HepG2 (cell line): ENCODE results near the gene MKNK1. TPM values are rescaled to one million over a fixed set of nuclear protein-coding genes. Genes with fewer than 3 reads are reported as not detected.

Source experiments
- DPF2 ChIP-seq: sonication (generic); formaldehyde crosslinking; IDR thresholded peaks from 2 replicates; pipeline ENCODE4 v1.4.0; 2020; ENCODE audit warnings: mild to moderate bottlenecking, low read depth, missing genetic modification reagents, borderline replicate concordance
- HNRNPL ChIP-seq: fragments of 200-400 bp; formaldehyde crosslinking; IDR thresholded peaks from 2 replicates; pipeline ENCODE4 v1.6.1; 2017; ENCODE audit warnings: mild to moderate bottlenecking, low read depth, low read length
- HNRNPUL1 ChIP-seq: fragments of 200-400 bp; formaldehyde crosslinking; IDR thresholded peaks from 2 replicates; pipeline ENCODE4 v1.6.1; 2017; ENCODE audit warnings: low read depth, mild to moderate bottlenecking, low read length, moderate library complexity
- LCORL ChIP-seq, 2 experiments: fragments of 450-650 bp in 1 of 2; sonication (generic) in 1 of 2; formaldehyde crosslinking in 1 of 2; IDR thresholded peaks; 2 replicates each; pipeline versions ENCODE4 v1.5.0 to v1.6.1; 2017 to 2020; ENCODE audit warnings: antibody characterized with exemption in 1 of 2, missing genetic modification reagents in 1 of 2
- RCOR2 ChIP-seq: IDR thresholded peaks from 2 replicates; pipeline ENCODE4 v1.6.1; 2016; ENCODE audit warnings: missing biosample characterization, missing genetic modification reagents
- SKI ChIP-seq: fragments of 450-650 bp; IDR thresholded peaks from one replicate; pipeline ENCODE4 v1.6.1; 2018; ENCODE audit warnings: mild to moderate bottlenecking; ENCODE audit not compliant: partially characterized antibody
- polyA plus RNA-seq, 8 experiments: library from polyadenylated mRNA; depleted of rRNA in 3 of 8; stranded (reverse) in 7 of 8; unstranded in 1 of 8; fragments of >200 nt; fragmentation: Illumina TruSeq in 4 of 8; extraction: Trizol in 4 of 8; gene quantifications; 2 replicates each; pipeline versions ENCODE4 v1.2.1 to v1.2.3, GENCODE V29; 2011 to 2016; ENCODE audit warnings: low read depth in 4 of 8, missing spikeins in 1 of 8, mixed read lengths in 1 of 8; ENCODE audit not compliant: insufficient read depth in 1 of 8
- total RNA-seq, 5 experiments: library from RNA; depleted of rRNA; stranded (reverse); fragments of >200 nt; fragmentation: Illumina TruSeq; extraction: Trizol; gene quantifications; 2 replicates each; pipeline ENCODE4 v1.2.3, GENCODE V29; 2016; ENCODE audit warnings: low read depth in 1 of 5
- TF ChIP-seq, protein P1 (sequence below): sonication (generic); formaldehyde crosslinking; IDR thresholded peaks from 2 replicates; pipeline ENCODE4 v1.5.0; 2020; ENCODE audit warnings: missing genetic modification reagents, mild to moderate bottlenecking, borderline replicate concordance
- TF ChIP-seq, protein P2 (sequence below): sonication (generic); formaldehyde crosslinking; IDR thresholded peaks from 2 replicates; pipeline ENCODE4 v1.5.0; 2020; ENCODE audit warnings: mild to moderate bottlenecking, missing genetic modification reagents, borderline replicate concordance

Gene MKNK1
- total and polyA plus RNA-seq, 2 of the 13 experiments (the other 11 are each of a cell fraction or from before 2014, with no cell fraction given), result 18.5 to 24.1 TPM

DNA sequence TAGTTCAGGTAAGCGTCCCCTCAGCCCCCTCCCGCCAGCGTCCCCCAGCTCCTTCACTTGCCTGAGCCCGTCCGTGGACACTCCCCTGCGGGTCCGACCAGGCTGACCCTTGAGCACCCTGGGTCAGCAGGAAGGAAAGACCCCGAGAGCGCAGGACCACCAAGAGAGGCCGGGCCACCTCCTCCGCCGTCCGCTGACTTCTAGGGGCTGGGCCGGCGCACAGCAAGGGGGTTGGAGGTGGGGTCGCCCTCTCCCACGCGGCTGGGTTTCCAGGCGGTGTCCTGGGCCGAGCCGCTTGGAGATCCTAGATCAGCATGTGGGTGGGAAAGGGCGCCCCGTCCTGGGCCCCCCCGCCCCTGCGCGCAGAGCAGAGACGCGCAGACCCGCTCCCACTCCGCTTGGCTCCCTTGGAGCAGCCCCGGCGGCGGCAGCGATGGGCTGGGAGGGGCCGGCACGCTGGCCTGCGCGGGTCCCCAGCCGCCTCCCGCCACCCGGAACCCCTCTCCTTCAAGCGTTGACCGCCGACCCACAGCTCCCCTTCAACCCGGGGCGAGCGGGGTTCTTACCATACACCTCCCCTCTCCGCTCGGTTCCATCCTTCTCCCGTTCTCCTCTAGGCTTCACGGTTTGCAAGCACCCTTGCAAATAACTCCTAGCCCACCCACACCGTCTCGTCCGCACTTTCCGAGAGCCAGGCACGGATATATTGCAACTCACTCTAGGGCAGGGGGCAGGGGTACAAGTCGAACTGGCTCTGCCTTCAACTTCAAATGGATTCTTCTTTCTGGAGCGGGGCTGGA is 60.1 kb downstream of the MKNK1 start (continued):
- no peak for TF ChIP-seq LCORL (IDR thresholded peaks at IDR 0.05)
- TF ChIP-seq LCORL (CRISPR knock-in tag; IDR thresholded peaks at IDR 0.05), result no peak
- no peak for TF ChIP-seq RCOR2 (CRISPR knock-in tag)
- TF ChIP-seq SKI, result no peak
- TF ChIP-seq HNRNPUL1, result no peak
- no peak for TF ChIP-seq HNRNPL
- TF ChIP-seq, protein P1, sequence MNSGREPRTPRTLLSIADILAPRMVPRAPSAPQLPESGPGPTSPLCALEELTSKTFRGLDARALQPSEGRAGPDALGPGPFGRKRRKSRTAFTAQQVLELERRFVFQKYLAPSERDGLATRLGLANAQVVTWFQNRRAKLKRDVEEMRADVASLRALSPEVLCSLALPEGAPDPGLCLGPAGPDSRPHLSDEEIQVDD (CRISPR knock-in tag), result no peak
- TF ChIP-seq, protein P2, sequence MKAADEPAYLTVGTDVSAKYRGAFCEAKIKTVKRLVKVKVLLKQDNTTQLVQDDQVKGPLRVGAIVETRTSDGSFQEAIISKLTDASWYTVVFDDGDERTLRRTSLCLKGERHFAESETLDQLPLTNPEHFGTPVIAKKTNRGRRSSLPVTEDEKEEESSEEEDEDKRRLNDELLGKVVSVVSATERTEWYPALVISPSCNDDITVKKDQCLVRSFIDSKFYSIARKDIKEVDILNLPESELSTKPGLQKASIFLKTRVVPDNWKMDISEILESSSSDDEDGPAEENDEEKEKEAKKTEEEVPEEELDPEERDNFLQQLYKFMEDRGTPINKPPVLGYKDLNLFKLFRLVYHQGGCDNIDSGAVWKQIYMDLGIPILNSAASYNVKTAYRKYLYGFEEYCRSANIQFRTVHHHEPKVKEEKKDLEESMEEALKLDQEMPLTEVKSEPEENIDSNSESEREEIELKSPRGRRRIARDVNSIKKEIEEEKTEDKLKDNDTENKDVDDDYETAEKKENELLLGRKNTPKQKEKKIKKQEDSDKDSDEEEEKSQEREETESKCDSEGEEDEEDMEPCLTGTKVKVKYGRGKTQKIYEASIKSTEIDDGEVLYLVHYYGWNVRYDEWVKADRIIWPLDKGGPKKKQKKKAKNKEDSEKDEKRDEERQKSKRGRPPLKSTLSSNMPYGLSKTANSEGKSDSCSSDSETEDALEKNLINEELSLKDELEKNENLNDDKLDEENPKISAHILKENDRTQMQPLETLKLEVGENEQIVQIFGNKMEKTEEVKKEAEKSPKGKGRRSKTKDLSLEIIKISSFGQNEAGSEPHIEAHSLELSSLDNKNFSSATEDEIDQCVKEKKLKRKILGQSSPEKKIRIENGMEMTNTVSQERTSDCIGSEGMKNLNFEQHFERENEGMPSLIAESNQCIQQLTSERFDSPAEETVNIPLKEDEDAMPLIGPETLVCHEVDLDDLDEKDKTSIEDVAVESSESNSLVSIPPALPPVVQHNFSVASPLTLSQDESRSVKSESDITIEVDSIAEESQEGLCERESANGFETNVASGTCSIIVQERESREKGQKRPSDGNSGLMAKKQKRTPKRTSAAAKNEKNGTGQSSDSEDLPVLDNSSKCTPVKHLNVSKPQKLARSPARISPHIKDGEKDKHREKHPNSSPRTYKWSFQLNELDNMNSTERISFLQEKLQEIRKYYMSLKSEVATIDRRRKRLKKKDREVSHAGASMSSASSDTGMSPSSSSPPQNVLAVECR (CRISPR knock-in tag), result no peak
- no peak for TF ChIP-seq DPF2 (CRISPR knock-in tag)
